Lung (tissue), 12 donors: ENCODE results near the gene ZNF593OS. TPM values are rescaled to one million over a fixed set of nuclear protein-coding genes. Genes with fewer than 3 reads are reported as not detected.

Experiments used
- ATAC-seq: fragments of 200-7000 bp; cut with Tn5 transposase; one replicate; pipeline ENCODE4 v1.9.1; 2020; ENCODE audit warnings: moderate number of reproducible peaks; ENCODE audit not compliant: insufficient read depth, low FRiP score
- DNase-seq, 3 donors: peaks; one replicate each; pipeline ENCODE4 v3.0.0-alpha.2; 2013 to 2017
- H3K27ac ChIP-seq, 2 donors: one replicate each; pipeline ENCODE4 v1.5.1; 2013; ENCODE audit warnings: mild to moderate bottlenecking in 2 of 2, moderate library complexity in 2 of 2, control low read depth in 1 of 2, inconsistent platforms in 1 of 2, low read depth in 1 of 2, low read length in 1 of 2
- H3K27me3 ChIP-seq, 3 donors: one replicate each; pipeline ENCODE4 v1.5.1; 2013; ENCODE audit warnings: low read length in 2 of 3; ENCODE audit not compliant: control insufficient read depth in 3 of 3, insufficient read depth in 3 of 3
- H3K36me3 ChIP-seq, 4 donors: one replicate each; pipeline ENCODE4 v1.5.1; 2013; ENCODE audit warnings: low read length in 4 of 4, mild to moderate bottlenecking in 1 of 4, moderate library complexity in 1 of 4; ENCODE audit not compliant: control insufficient read depth in 4 of 4, insufficient read depth in 4 of 4
- H3K4me1 ChIP-seq, 5 donors: one replicate each; pipeline ENCODE4 v1.5.1; 2013; ENCODE audit warnings: low read length in 5 of 5, mild to moderate bottlenecking in 2 of 5, moderate library complexity in 1 of 5; ENCODE audit not compliant: control insufficient read depth in 5 of 5, insufficient read depth in 5 of 5
- H3K4me3 ChIP-seq: one replicate; pipeline ENCODE4 v1.5.1; 2013; ENCODE audit warnings: mild to moderate bottlenecking, control low read depth, moderate library complexity
- H3K9ac ChIP-seq, 2 donors: one replicate each; pipeline ENCODE4 v1.5.1; 2013; ENCODE audit warnings: low read length in 2 of 2, control low read depth in 1 of 2; ENCODE audit not compliant: insufficient read depth in 1 of 2
- H3K9me3 ChIP-seq, 4 donors: one replicate each; pipeline ENCODE4 v1.5.1; 2013; ENCODE audit warnings: low read length in 3 of 4, mild to moderate bottlenecking in 1 of 4, moderate library complexity in 1 of 4; ENCODE audit not compliant: control insufficient read depth in 4 of 4, insufficient read depth in 3 of 4
- WGBS, 2 donors: extraction: QIAGEN DNeasy Blood & Tissue Kit; methylation state at CpG; one replicate each; pipeline ENCODE4 v1.1.7; 2013; 5-methylcytosine and 5-hydroxymethylcytosine counted together
- polyA plus RNA-seq, 2 donors: library from polyadenylated mRNA; stranded (reverse); fragments of 200-250 nt; gene quantifications; one replicate each; pipeline ENCODE4 v1.2.1, GENCODE V29; 2013
- total RNA-seq, 2 donors: library from RNA; depleted of rRNA in 1 of 2; stranded (reverse); fragments of >200 nt in 1 of 2; gene quantifications; one replicate each; pipeline ENCODE4 v1.2.1, GENCODE V29; 2014 to 2021
- TF ChIP-seq, protein P1 (sequence below): IDR thresholded peaks from 2 replicates; pipeline ENCODE4 v1.5.1; 2012; ENCODE audit warnings: mild to moderate bottlenecking; ENCODE audit errors: control extremely low read depth, extremely low read depth
- donor health status: control.
- donor health status: control.
- donor health status: Bipolar disorder and iron deficiency.
- donor health status: healthy.
- donor health status: DM: yes; HTN: yes; CAD: no.

The ZNF593OS gene
- total and polyA plus RNA-seq, 4 donors = 0.29 to 0.65 TPM; not detected in 2

DNA sequence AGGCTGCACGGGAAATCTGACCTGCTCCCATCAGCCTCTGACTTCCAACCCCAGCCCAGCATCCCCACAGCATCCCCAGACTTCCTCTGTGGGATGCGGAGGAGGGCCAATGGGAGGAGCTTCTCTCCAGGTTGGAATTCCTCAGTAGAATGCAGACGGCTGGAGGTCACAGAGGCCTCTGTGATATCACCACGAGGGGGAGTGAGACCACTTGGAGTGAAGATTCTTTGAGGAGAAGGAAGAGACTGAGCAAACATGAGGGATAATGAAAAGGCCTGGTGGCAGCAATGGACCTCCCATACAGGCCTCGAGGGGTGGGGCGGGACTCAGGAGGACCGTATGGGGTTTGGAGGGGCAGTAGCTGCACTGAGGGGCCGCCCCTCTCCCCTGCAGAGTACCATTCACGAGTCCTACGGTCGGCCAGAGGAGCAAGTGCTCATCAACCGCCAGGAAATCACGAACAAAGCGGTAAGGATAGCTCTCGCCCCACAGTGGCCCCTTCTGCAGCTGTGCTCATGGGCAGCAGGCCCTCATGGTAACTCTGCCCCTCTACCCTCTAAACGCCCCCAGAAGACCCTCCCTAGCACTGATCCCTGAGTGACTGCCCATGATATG lies 18.8 kb upstream of the ZNF593OS start, which contains the start of gene CATSPER4:
Gene CATSPER4, plus strand, starts transcription at position 230 of the 615 bp plus-strand sequence. Its CDS starts 26 bp downstream, at position 256.
- Histone ChIP-seq H3K4me3 (no peak within 1 kb of the TSS), H3K36me3 (peaks cover 0 to 2% (median 0%) of the 10 kb centered on the region in 4 donors), H3K4me1 (no peaks in the 10 kb centered on the region), H3K27ac (no peak within 1 kb of the TSS), H3K27me3 (no peaks in the 10 kb centered on the region), H3K9me3 (no peaks in the 10 kb centered on the region), H3K9ac (no peak within 1 kb of the TSS)
- ATAC-seq (no peak), DNase-seq (peak in 1 of 3 donors; percentile 22)
- TF ChIP-seq, protein P1, sequence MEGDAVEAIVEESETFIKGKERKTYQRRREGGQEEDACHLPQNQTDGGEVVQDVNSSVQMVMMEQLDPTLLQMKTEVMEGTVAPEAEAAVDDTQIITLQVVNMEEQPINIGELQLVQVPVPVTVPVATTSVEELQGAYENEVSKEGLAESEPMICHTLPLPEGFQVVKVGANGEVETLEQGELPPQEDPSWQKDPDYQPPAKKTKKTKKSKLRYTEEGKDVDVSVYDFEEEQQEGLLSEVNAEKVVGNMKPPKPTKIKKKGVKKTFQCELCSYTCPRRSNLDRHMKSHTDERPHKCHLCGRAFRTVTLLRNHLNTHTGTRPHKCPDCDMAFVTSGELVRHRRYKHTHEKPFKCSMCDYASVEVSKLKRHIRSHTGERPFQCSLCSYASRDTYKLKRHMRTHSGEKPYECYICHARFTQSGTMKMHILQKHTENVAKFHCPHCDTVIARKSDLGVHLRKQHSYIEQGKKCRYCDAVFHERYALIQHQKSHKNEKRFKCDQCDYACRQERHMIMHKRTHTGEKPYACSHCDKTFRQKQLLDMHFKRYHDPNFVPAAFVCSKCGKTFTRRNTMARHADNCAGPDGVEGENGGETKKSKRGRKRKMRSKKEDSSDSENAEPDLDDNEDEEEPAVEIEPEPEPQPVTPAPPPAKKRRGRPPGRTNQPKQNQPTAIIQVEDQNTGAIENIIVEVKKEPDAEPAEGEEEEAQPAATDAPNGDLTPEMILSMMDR = no peak
- 61 to 69% methylated on average over 16 of the region's 16 CpGs for WGBS, 2 donors

DNA sequence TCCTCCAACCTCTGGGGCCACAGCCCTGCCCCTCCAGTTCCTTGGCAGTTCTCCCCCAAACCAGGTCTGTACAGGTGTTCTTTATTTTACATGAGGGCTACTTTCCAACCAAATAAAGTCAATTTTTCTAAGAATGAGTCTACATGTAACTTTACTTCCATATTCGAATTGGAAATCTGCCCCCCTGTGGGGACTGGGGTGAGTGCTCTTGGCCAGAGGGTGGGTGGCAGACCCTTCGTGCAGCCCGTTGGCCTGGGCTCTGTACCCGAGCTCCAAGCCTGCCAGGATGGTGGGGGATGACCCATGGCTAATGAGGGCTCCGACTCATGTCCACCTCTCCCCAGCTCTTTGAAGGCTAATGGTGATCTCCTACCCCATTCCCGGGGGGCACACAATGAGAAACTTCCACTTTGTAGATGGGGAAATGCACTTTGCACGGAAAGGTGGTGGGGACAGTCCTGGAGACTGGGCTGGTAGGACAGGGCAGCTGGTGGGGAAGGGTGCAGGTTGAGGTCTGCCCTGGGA lies 18.2 kb upstream of the ZNF593OS start:
- Histone ChIP-seq H3K4me1 (no peaks in the 10 kb centered on the region), H3K9me3 (no peaks in the 10 kb centered on the region), H3K9ac (no peak overlapping the region), H3K27ac (no peak overlapping the region), H3K27me3 (no peaks in the 10 kb centered on the region), H3K36me3 (peaks cover 0 to 4% (median 0%) of the 10 kb centered on the region in 4 donors), H3K4me3 (no peak overlapping the region)
- no peak for ATAC-seq
- DNase-seq = no peak
- WGBS, 2 donors = 85 to 91% methylated on average over 7 of the region's 7 CpGs
- TF ChIP-seq, protein P1 = no peak

DNA sequence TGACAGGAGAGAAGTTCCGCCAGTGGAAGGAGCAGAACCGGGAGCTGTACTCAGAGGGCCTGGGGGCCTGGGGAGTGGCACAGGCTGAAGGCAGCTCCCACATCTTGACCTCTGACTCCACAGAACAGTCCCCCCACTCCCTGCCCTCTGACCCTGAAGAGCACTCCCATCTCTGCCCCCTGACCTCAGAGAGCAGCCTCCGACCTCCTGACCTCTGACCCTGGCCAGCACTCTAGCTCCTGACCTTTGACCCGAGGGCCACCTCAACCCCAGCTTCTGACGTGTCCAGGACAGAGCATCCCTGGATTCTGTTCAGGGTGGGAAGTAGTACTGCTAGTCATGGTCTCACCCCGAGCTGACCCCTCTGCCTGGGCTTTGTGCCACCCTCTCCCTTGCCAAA lies 17.7 kb upstream of the ZNF593OS start:
- Histone ChIP-seq H3K9me3 (no peaks in the 10 kb centered on the region), H3K4me3 (no peak overlapping the region), H3K36me3 (peaks cover 0 to 5% (median 0%) of the 10 kb centered on the region in 4 donors), H3K9ac (no peak overlapping the region), H3K27ac (no peak overlapping the region), H3K4me1 (no peaks in the 10 kb centered on the region), H3K27me3 (no peaks in the 10 kb centered on the region)
- DNase-seq (no peak), ATAC-seq (no peak)
- TF ChIP-seq, protein P1 = no peak
- WGBS, 2 donors = 84 to 91% methylated on average over 6 of the region's 6 CpGs
